ENCODE data around the gene CHPF2.

DNA sequence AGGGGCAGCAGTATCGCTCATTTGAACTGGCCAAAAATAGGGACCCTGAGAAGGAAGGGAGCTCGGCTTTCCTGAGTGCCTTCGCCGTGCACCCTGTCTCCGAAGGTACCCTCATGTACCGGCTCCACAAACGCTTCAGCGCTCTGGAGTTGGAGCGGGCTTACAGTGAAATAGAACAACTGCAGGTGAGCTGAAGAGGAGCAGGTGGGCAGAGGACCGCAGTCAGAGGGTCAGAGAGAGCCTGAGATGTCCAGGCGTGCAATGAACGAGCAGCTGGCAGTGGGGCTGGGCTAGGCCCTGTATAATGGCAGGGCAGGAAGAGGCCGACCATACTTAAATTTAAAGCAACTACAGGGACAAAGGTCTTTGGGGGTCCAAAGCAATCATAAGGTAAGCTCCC, 4.1 kb downstream of the CHPF2 start:
- TF ChIP-seq, protein P1, sequence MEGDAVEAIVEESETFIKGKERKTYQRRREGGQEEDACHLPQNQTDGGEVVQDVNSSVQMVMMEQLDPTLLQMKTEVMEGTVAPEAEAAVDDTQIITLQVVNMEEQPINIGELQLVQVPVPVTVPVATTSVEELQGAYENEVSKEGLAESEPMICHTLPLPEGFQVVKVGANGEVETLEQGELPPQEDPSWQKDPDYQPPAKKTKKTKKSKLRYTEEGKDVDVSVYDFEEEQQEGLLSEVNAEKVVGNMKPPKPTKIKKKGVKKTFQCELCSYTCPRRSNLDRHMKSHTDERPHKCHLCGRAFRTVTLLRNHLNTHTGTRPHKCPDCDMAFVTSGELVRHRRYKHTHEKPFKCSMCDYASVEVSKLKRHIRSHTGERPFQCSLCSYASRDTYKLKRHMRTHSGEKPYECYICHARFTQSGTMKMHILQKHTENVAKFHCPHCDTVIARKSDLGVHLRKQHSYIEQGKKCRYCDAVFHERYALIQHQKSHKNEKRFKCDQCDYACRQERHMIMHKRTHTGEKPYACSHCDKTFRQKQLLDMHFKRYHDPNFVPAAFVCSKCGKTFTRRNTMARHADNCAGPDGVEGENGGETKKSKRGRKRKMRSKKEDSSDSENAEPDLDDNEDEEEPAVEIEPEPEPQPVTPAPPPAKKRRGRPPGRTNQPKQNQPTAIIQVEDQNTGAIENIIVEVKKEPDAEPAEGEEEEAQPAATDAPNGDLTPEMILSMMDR (IDR thresholded peaks at IDR 0.05) = no peak
- TF ChIP-seq POLR2A (IDR thresholded peaks at IDR 0.05) = no peak

Data from thyroid gland (tissue), 4 donors.